NCI-H1436 (cell line): Measurements from ENCODE around the gene OPTC.
"Not testable (repeated sequence)": the region's sequence is repeated elsewhere in the genome, so short reads cannot be mapped to it uniquely, and the experiment has no call there.

Source experiments
- DNase-seq: peaks from one replicate; lab custom pipeline; 2025; lab: John Stamatoyannopoulos, UW

The OPTC gene

DNA sequence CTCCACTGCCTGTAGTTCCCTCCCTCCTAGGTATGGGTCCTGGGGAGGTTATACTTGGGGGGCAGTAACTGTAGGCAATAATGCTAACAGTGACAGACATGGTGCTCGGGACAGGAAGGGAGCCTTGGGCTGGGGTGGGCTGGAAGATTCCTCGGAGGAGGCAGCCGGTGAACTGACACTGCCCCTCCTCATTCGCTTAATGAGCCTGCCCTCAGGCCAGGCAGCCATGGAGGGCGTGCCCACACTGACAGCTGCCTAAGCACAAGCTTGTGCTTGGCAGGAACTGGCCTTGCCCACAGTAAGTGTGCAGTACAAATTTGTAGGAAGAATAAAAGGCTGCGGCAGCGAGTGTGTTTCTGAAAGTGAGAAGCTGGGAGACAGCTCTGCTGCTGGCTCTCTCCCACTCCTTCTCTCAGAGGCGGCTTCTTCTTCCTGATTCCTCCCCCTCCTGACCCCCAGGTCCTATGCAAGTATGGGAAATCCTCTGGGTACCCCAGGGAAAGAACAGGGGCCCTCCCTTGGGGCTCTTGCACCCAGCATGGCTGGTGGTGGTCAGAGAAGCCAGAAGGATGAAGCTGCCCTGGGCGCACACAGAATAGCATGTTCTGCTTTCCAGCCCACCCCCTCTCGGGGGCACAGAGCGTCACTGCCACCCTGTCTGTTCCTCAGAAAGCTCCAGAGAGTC, 23.6 kb downstream of the OPTC start:
- DNase-seq: no peak

DNA sequence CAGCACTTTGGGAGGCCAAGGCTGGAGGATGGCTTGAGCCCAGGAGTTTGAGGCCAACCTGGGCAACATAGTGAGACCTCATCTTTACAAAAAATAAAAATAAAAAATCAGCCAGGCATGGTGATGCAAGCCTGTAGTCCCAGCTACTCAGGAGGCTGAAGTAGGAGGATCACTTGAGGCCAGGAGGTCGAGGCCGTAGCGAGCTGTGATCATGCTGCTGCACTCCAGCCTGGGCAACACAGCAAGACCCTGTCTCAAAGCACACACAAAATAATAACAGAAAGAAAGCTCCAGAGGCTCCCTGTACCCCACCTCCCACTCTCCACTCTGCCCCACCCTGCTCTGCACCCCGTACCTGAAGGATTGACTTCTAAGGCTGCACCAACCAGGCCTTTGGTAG, 24.2 kb downstream of the OPTC start:
- not testable (repeated sequence) for DNase-seq

DNA sequence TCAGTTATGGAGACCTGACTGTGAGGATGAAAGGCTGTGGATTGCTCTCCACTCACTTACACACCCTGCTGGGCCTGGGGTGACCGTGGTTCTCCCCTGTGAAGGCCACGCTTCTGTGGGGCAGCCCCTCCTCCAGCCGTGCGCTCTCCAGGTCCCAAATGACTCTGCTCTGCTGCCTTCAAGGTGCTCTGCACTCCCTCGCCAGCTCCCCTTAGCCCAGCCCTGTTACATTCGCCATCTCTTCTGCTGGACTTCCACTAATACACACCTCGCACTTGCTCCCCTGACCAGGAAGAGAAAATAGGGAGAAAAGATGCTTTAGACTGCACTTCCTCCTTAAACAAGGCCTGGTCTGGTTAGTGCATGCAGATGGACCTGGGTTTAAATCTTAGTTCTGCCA, 24.6 kb downstream of the OPTC start:
- no peak for DNase-seq

DNA sequence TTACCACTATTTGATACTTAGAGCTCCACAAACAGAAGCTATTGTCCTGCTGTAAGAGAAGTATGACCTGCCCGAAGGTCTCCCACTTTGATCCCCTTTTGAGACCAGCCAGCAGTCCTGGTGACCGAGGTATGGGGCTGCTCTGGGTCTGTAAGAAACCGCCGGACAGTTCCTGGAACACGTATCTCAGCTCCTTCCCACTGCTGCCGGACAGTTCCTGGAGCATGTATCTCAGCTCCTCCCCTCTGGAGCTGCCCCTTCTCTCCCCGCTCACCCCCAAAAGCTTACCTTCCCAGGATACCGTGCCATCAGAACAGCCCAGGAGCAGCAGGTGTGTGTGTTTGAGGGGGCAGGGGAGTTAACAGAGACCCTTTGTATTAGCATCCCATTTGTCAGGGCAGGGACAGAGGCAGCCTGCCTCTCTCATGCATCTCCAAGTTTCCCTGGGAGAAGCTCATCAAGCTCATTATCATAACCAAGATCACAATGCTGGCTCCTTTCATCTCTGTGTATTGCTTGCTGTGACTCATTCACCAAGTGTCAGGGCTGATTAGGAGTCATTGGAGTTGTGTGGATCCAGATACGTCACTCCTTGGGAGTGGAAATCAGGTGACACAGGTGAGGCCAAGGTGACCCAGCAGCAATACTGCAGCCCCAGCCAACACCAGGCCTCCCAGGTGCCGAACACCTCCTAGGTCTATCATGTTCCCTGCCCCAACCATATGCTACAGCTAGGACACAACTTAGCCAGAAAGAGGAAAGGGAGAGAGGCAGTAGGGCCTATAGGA, 25.3 kb downstream of the OPTC start:
- no peak for DNase-seq

DNA sequence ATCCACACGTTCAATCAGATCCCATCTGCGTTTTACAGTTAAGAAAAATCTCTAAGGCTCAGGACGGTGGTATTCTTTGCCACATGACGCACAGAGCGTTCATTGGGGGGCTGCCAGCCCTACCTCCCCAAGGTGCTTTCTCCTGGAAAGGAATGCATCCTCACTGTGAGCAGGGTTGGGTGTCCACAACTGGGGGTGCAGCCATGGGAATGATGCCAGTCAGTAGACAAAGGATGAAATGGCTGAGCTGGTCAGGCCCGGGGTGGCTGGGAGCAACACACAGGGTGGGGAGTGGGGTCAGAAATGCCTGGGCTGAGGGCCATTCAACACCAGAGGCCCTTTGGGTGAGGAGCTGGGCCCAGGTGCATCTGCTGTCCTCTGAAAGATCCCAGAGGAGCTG, 25.9 kb downstream of the OPTC start:
- DNase-seq: no peak

DNA sequence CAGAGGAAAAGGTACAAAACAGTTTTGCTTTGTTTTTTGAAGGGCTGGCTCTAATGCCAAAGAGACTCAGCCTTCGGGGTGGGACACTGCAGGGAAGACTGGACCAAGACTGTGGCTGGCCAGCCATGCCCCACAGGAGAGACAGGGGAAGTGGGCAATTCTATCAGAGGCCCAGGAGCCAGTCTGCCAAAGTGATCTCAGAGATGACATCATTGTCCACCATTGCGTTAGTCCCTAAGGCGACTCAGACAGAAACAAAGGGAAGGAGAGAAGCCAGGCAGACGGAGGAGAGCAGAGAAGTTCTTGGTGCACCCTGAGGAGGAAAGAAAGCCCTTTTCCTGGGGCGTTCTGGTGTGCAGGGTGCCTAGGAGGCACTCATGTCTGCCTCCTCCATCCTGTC, 26.4 kb downstream of the OPTC start:
- no peak for DNase-seq

DNA sequence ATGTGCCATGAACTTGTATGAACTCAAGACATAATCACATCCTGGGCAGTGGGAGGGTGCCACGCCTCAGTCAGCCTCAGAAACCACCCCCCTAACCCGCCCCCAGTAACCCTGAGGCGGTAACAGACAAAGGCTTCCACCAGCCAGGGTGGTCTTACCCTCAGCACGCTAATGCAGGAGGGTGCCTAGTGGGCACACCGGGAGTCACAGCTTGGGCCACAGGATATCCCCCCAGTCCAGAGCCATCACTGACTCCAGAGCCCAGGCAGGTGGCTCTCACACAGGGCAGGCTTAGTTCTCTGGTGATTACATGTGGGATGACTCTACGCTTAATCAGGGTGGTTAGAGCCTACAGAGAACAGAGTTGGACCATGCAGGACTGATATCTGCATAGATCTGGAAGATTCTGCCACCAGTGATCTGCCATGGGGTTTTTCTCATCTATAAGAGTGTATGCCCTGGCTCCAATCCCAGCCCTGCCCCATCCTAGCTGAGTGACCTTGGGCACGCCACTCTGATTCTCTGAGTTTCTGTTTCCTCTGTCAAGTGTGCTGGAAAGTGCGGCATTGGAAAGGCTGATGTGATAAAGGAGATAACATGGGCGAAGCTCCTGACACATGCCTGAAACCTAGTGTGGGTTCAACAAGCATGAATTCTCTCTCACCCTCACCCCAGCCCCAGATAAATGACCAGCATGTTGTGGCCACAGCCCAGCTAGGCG, 27.3 kb downstream of the OPTC start:
- no peak for DNase-seq

DNA sequence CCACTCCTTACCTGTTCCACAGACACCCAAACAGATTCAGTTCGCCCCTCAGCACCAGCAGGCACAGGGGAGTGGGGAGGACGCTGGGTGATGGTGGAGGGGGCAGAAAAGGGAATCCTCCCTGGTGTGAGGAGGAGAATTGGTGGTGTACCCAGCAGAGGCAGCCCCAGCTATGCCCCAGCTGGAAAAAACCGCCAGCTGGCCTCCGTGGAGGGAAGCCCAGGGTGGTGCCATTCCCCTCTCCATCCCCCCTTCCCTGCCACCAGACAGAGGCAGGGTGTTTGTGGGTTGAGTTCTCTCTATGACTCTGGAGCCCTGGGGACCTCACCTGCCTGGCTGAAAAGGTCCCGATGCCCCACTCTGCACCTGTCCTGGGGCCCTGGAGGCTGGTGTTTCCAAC, 27.9 kb downstream of the OPTC start:
- no peak for DNase-seq

DNA sequence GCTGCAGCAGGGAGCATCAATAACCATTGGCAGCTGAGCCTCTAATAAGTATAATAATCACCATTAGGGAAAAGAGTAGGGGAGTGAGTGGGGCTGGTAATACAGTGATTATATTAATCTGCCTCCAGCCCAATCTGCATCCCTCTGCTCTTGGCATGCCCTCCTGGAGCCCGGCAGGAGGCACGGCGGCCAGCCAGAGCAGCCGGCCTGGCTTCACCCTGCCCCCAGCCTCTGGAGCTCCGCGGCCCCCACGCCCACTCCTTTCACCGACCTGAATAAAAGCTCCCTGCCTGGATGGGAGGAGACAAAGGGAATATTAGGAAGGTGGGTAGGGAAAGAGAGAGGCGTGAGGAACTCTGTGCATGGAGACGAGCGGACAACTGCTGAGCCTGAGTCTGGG, 28.3 kb downstream of the OPTC start:
- peak; percentile 32 for DNase-seq

DNA sequence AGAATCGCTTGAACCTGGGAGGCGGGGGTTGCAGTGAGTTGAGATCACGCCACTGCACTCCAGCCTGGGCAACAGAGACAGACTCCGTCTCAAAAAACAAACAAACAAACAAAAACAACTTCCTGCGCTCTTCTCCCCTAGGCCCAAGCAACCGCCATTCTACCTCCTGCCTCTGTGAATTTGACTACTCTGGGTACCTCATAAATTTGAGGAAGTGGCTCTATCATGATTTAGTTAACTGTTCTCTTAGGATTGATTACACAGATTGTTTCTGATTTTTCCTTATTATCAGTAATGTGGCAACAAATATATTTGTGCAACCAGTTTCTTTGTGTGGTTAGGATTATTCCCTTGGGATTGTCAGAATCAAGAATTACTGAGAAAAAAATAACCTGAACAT, 29.7 kb downstream of the OPTC start:
- DNase-seq: no peak

DNA sequence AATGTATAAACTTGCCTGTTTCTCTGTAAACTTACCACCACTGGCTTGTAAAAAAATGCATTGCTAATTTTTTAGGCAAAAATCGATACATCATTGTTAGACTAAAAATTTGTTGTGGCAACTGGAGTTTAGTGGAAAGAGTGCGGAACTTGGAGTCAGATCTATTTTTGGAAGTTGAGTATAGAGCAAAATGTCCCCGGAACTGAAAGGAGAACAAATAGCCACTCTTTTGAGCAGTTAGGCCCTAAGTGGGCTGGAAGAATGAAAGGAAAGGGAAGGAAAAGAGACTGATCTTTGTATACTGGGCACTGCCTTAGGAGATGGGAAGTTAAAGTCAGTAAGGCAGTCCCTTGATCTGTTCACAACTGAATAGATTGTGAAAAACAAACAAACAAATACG, 30.2 kb downstream of the OPTC start:
- no peak for DNase-seq

DNA sequence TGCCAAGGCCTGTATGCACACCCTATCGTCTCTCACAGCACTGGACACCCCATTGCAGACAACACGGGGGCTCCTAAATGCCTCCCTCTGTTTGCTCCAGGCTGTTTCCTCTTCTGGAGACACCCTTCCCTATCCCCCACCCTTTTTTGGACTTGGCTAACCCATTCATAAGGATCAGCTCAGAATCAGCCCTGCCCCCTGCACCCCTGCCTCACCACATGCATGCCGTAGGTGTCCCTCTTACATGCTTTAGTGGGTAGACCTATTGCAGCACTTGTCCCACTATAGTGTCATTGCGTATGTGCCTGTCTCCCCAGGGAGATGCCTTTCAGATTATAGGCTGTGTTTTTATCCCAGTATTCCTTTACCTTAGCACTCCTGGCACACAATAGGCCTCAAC, 30.9 kb downstream of the OPTC start:
- no peak for DNase-seq

DNA sequence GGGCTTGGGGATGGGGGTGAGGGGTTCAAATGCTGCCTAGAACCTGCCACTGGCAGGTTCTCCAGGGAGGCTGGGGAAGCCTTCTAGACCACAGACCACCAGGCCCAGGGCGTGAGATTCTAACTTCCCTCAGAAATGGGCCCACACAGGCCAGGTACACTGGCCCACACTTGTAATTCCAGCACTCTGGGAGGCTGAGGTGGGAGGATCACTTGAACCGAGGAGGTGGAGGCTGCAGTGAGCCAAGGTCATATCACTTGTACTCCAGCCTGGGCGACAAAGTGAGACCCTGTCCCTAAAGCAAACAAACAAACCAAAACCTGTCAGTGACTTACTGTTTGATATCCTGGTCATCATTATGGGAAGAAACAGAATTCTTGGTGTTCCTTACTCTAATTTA, 31.7 kb downstream of the OPTC start:
- DNase-seq: no peak

DNA sequence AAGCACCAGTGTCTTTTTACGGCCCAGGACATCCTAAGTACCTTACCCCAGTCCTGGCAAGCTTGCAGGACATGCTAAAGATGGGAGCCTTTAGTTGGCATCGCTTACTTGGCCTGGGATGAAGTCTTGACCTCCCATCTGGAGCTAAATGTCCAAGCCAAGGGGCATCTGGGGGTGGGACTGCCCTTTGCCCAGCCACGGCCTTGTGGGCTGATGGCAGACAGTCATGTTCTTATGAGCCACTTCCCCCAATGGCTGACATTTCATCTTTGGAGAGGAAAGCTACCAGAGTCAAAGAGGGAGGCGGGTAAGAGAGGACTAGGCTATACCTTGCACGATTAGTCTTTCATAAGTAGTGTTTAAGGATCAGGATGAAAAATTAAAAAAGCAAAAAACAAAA, 32.2 kb downstream of the OPTC start:
- no peak for DNase-seq

DNA sequence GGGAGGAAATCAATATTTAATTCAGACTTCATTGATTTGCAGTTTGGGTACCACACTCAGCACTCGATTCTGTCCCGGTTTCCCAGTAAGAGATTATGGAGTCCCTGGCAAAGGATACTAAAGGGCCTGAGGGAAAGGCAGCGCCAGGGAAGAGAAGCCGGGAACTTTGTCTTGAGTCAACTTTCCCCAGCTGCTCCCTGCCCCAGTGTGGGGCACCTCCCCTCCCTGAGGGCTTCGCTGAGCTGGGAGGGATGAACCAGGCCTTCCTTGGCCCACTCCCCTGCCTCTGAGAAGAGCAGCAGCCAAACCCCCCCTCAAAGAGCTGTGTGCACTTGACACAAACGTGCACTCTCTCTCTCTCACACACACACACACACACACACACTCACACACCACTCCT, 32.6 kb downstream of the OPTC start:
- no peak for DNase-seq

DNA sequence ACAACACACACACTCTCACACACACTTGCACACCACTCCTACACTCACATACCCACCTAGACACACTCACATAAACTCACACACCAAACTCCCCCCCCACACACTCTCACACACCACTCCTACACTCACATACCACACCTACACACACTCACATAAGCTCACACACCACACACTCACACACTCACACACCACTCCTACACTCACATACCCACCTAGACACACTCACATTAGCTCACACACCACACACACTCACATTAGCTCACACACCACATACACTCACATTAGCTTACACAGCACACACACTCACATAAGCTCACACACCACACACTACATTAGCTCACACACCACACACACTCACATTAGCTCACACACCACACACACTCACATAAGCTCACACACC, 33.1 kb downstream of the OPTC start:
- DNase-seq: no peak

DNA sequence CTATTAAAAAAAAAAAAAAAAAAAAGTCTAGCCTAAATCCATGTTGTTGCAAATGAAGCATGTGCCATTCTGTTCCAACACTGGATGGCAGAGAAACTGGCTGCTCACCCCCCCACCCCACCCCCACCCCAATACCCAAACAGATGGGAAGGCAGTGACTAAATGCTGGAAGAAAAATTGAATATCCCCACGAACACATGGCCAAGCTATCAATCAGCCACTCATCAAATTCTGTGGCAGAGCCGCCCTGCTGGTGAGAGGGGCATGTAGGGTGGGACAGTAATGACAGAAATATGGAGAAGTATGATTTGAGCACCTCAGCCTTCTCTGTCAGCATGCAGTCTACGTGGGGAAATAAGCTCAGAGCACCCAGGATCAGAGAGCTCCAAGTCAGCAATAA, 34.1 kb downstream of the OPTC start:
- no peak for DNase-seq

DNA sequence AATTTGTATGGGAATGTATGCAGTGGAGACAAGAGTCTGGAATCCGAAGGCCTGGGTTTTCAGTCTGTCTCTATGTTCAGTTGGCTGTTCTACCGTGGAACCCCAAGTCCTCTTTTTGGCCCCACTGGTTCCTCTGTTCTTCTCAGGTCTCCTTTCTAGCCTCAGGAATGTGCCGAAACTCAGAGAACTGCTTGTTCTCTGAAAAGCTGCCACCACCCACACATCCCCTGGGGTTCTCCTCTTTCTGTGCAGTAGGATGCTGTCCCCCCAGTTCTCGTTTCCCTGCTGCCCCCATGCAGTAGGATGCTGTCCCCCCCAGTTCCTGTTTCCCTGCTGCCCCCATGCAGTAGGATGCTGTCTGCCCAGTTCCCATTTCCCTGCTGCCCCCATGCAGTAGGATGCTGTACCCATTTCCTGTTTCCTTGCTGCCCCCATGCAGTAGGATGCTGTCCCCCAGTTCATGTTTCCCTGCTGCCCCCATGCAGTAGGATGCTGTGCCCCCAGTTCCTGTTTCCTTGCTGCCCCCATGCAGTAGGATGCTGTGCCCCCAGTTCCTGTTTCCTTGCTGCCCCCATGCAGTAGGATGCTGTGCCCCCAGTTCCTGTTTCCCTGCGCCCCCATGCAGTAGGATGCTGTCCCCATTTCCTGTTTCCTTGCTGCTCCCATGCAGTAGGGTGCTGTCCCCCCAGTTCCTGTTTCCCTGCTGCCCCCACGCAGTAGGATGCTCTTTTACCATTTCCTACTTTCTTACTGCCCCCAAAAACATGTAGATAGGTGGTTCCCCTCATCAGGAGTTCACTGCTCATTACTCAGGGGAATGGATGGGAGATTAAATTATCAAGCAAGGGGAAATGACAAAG, 35.3 kb downstream of the OPTC start:
- DNase-seq: no peak

DNA sequence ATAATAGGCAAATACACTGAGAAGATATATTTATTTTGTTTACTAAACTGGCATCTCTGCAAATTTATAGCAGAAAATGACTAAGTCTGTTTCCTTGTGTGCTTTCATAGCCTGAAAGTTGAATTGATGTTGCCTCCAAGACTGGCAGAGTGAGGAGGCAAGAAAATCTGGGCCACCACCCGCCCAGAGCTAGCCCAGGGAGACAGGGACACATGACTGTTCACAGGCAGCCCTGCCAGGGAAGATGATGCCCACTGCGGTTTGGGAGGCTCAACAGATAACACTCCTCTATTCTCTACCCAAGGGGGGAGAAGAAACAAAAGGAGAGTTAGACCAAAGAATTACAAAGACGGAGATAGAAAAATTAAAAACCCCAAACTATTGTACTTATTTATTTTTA, 37.1 kb downstream of the OPTC start:
- no peak for DNase-seq

DNA sequence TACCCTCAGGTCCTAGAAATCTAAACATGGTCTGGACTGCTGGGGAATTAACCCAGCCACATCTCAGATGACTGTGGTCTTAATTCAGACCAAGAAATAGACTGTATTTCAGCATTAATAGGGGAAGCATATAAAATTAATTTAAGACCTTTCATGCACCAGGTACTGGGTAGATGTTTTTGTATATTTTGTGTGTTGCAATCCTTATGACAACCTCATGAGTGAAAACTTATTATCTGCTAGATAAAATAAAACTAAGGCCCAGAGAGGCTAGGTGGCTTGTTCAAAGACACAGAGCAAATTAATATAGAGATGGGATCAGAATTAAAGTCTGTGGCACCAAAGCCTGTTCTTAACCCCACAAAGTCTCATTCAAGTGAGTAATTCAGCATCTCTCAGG, 40.1 kb downstream of the OPTC start:
- DNase-seq: no peak

DNA sequence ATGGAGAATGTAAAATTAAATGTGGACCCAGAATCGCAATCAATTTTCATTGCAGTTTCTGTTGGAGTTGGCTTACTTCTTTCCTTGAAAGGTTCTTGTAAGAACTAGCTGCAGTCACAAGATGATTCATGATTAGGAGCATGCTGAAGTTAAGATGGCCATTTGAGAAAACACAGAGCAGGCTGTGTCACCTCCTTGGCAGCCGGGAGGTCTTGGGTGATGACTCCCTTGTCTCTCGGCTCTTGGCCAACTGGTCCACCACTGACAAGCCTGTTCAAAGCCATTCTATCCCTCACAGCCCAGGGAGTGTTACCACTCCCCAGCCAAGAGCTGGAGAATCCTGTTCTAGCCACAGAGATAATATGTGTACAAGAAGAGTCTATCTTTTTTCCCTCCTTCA, 40.6 kb downstream of the OPTC start:
- no peak for DNase-seq

DNA sequence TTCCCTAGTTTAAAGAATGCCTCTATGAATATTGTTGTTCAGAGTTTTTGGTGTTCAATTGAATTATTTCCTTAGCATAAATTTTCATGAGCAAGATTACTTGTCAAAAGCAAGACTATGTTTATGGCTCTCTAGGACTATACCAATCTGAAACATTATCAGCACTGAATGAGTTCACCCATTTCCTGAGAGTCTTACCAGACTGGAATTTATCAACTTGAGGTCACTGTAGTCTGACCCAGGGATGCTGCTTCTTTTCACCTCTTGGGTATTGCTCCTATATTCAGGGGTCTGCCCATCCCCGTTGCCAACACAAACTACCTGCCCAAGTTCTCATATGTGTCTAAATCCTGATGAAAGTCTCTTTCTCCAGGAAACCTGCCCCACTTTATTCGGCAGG, 42.6 kb downstream of the OPTC start:
- DNase-seq: no peak
